Tibial artery (tissue), 4 donors: ENCODE data around the gene NOL4L.

Experiments used
- DNase-seq, 2 donors: peaks; one replicate each; pipeline ENCODE4 v3.0.0-alpha.2; 2019
- H3K27ac ChIP-seq, 2 donors: fragments of 200-600 bp; sonication (generic) in 1 of 2; 1 replicate in 1 of 2; 2 replicates in 1 of 2; pipeline ENCODE4 v1.5.1; 2018 to 2019; ENCODE audit warnings: mild to moderate bottlenecking in 1 of 2
- H3K27me3 ChIP-seq, 2 donors: fragments of 200-600 bp; sonication (generic) in 1 of 2; one replicate each; pipeline versions ENCODE4 v1.5.1 to v1.6.0; 2016 to 2019
- H3K36me3 ChIP-seq, 3 donors: fragments of 200-600 bp; sonication (generic) in 2 of 3; one replicate each; pipeline ENCODE4 v1.5.1; 2016 to 2019; ENCODE audit warnings: mild to moderate bottlenecking in 2 of 3
- H3K4me1 ChIP-seq, 4 donors: fragments of 200-600 bp; sonication (generic) in 2 of 4; 1 replicate in 3 of 4; 2 replicates in 1 of 4; pipeline ENCODE4 v1.5.1; 2016 to 2019
- H3K4me3 ChIP-seq, 2 donors: fragments of 200-600 bp; sonication (generic) in 1 of 2; 1 replicate in 1 of 2; 2 replicates in 1 of 2; pipeline ENCODE4 v1.5.1; 2018 to 2019; ENCODE audit warnings: mild to moderate bottlenecking in 2 of 2
- H3K9me3 ChIP-seq, 3 donors: fragments of 200-600 bp; sonication (generic) in 1 of 3; one replicate each; pipeline ENCODE4 v1.5.1; 2016 to 2019
- CTCF ChIP-seq, 2 experiments: fragments of 200-600 bp in 1 of 2; fragments of 450-650 bp in 1 of 2; IDR thresholded peaks; one replicate each; pipeline ENCODE4 v1.5.1; 2017 to 2019; ENCODE audit warnings: antibody characterized with exemption in 2 of 2, mild to moderate bottlenecking in 1 of 2, moderate library complexity in 1 of 2
- intact Hi-C: fragments of 100-400 bp; cut with DNase I; formaldehyde crosslinking; loops from one replicate; pipeline ENCODE4 v1.15.0; 2023; ENCODE audit warnings: low total_unique reads

The NOL4L gene

GRCh38 chr20:32440758-32441078 lies 144.4 kb downstream of the NOL4L start:
- Histone ChIP-seq H3K27ac (no peak overlapping the region), H3K9me3 (no peaks in the 10 kb centered on the region), H3K4me3 (no peak overlapping the region), H3K4me1 (peaks cover 0 to 4% (median 2%) of the 10 kb centered on the region in 4 donors), H3K36me3 (peaks cover 38 to 66% (median 58%) of the 10 kb centered on the region in 3 donors), H3K27me3 (no peaks in the 10 kb centered on the region)
- intact Hi-C loops, result no loop called here
- DNase-seq, result no peak
- no peak for TF ChIP-seq CTCF (IDR thresholded peaks at IDR 0.05)

- TF ChIP-seq CTCF (IDR thresholded peaks at IDR 0.05), result no peak
- H3K4me3 ChIP-seq, result no peak overlapping the region
- H3K9me3 ChIP-seq, result no peaks in the 10 kb centered on the region
- intact Hi-C loops, result no loop called here
- peaks cover 43 to 66% (median 63%) of the 10 kb centered on the region in 3 donors for H3K36me3 ChIP-seq
- H3K27ac ChIP-seq, result no peak overlapping the region
- no peaks in the 10 kb centered on the region for H3K27me3 ChIP-seq
- no peak for DNase-seq
- no peaks in the 10 kb centered on the region for H3K4me1 ChIP-seq
These were observed 144.9 kb downstream of the NOL4L start for GRCh38 chr20:32440069-32440757.

- Histone ChIP-seq H3K36me3 (peaks cover 52 to 72% (median 72%) of the 10 kb centered on the region in 3 donors), H3K27ac (no peak overlapping the region), H3K4me1 (no peaks in the 10 kb centered on the region), H3K27me3 (no peaks in the 10 kb centered on the region), H3K4me3 (no peak overlapping the region), H3K9me3 (no peaks in the 10 kb centered on the region)
- no peak for DNase-seq
- intact Hi-C loops, result no loop called here
- no peak for TF ChIP-seq CTCF (IDR thresholded peaks at IDR 0.05)
These were observed 145.9 kb downstream of the NOL4L start for GRCh38 chr20:32439132-32439829.

- no peak for DNase-seq
- intact Hi-C loops, result no loop called here
- no peak overlapping the region for H3K4me3 ChIP-seq
- H3K36me3 ChIP-seq, result peaks cover 61 to 81% (median 81%) of the 10 kb centered on the region in 3 donors
- H3K4me1 ChIP-seq, result no peaks in the 10 kb centered on the region
- no peak overlapping the region for H3K27ac ChIP-seq
- H3K9me3 ChIP-seq, result no peaks in the 10 kb centered on the region
- H3K27me3 ChIP-seq, result no peaks in the 10 kb centered on the region
- TF ChIP-seq CTCF (IDR thresholded peaks at IDR 0.05), result no peak
These were observed 146.7 kb downstream of the NOL4L start for GRCh38 chr20:32438331-32438858.

GRCh38 chr20:32437391-32438074 lies 147.6 kb downstream of the NOL4L start:
- TF ChIP-seq CTCF (IDR thresholded peaks at IDR 0.05), result no peak
- H3K27ac ChIP-seq, result no peak overlapping the region
- intact Hi-C loops, result no loop called here
- no peak overlapping the region for H3K4me3 ChIP-seq
- no peak for DNase-seq
- H3K27me3 ChIP-seq, result no peaks in the 10 kb centered on the region
- H3K9me3 ChIP-seq, result no peaks in the 10 kb centered on the region
- no peaks in the 10 kb centered on the region for H3K4me1 ChIP-seq
- peaks cover 69 to 90% (median 90%) of the 10 kb centered on the region in 3 donors for H3K36me3 ChIP-seq
